ENCODE measurements around the gene TTL.
"Not testable (repeated sequence)": the region's sequence is repeated elsewhere in the genome, so short reads cannot be mapped to it uniquely, and the experiment has no call there.

TTL gene

DNA sequence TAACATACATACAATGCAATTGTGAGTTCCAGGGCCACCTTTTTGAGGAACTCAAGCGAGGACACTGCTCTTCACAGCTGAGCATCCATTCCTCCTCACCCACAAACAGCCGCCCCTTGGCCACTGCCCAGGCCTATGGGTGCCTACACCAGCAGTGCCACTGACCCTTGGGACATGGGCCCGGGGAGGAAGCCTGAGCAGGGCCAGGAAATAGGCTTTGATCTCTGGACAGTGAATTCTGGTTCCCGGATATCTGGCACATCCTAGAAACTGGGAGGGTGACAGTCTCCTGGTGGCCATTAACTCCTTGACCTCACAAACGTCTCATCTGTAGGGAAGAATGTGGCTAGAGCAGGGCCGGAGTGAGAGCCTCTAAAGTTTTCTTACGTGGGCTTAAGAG, 5.5 kb upstream of the TTL start:
- no peak for DNase-seq

DNA sequence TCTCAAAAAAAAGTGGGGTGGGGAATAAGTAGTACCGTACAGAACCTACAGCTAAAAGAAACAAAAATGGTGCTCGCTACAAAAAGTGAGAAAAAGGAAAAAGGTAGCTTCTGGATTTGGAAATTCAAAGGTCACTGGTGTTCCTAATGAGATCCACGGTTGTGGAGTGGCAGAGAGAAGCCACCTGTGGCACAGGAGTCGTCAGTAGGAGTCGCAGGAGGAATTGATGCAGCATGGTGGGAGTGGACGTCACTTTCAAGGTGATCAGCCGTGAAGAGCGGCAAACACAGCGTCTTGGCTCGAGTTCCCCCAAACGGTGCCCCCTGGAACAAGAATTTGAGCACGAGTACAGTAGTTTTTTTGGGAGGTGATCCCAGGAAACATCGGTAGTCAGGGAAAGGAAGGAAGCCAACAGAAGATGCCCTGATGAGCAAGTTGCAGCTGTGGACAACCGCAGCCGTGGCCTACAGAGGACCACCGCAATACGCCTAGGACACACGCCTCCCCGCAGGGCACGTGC, 1.4 kb upstream of the TTL start:
- DNase-seq, result peak; percentile 43

DNA sequence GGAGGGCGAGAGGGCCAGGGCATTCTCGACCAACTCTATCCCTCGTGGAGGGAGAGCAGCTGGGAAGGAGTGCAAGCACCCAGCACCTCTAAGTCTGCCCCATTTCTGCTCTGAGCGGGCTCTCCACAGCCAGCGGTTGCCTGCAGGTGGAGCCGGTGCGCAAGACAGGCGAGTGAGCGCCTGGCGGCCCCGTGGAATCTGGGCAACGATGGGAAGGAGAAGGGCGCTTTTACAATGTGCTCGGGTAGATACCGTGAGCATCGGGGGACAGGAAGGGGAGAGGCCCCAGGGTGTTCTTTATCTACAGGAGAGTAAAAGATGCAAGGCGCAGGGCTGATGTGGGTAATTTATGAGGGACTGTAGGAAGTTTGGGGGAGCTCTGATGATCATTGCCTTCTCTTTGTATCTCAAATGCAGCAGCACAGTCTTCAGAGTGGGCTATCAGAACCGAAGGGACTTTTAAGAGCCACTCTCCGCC, 867 bp upstream of the TTL start:
- DNase-seq, result peak; percentile 85

GRCh38 chr2:112482309-112483041, 519 bp downstream of the TTL start:
- DNase-seq, result peak; percentile 46

- peak; percentile 7 for DNase-seq
These were observed 1.1 kb downstream of the TTL start for GRCh38 chr2:112483042-112483473.

DNA sequence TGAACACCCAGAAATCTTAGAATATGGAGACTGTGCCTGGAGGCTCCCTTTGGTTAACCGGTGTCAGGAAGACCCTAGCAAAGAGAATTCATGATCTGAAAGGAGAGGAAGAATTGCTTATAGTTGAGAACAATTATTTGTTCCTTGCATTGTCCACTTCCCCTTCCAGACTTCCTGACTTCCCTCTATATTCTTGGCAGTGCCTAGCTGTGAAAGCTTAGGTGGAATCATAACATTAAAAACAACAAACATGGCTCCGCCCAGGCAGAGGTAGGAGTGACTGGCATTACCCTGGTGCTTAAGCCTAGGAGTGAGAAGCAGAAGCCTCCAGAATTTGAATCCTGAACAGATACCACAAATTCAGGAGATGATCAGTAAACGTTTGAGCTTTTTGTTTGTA, 1.9 kb downstream of the TTL start:
- DNase-seq, result no peak

DNA sequence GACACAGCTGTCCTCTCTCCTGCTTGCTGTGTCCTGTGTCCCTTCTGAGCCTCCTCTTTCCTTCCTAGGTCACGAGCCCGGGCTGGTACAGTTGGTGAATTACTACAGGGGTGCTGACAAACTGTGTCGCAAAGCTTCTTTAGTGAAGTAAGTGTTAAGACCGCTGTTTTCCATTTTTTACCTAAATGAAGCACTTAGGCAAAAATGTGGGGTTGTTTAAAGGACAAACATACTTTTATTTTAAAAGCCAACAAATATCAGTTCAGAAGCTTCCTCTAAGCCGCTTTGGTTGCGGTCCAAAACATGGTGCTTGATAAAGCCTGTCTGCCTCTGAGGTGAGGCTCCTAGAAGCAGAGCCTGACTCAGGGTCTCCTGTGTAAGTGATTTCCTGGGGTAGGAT, 3.9 kb downstream of the TTL start:
- DNase-seq, result no peak

DNA sequence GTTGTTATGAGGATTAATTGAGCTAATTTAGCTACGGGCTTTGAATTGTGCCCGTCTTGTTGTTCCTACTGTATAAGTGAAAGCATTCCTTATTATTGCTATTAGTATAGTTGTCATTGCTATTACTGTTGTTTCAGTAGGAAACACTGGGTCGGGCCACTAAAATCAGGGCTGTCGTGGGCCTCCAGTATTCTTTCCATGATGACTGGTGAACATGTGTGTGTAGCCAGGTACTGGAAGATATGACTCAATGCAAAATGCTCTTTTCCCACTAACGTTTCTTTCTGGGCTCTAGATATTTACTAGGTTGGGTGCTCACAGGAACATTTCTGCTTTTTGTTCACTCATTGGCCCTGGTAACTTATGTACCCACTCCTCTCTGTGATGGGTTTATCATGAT, 4.9 kb downstream of the TTL start:
- DNase-seq, result no peak

GRCh38 chr2:112487444-112487961, 5.5 kb downstream of the TTL start:
- DNase-seq, result no peak

GRCh38 chr2:112488201-112488600, 6.2 kb downstream of the TTL start:
- DNase-seq, result no peak

DNA sequence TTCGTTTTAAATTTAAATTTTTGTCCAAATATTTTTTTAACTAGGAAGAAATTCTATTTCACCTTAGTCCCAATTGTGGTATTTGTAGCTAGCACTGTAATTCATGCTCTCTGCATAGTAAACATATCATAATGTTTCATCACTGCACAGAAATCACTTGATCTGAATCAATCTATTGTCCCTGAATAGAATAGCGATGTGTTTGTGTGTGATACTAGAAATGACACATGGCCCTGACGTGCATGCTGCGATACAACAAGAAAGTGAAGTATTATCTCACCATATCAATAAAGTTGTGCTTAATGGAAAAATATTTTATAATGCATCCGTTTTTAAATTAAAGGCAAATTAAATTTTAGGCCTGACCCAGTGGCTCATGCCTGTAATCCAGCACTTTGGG, 10.0 kb downstream of the TTL start:
- no peak for DNase-seq

DNA sequence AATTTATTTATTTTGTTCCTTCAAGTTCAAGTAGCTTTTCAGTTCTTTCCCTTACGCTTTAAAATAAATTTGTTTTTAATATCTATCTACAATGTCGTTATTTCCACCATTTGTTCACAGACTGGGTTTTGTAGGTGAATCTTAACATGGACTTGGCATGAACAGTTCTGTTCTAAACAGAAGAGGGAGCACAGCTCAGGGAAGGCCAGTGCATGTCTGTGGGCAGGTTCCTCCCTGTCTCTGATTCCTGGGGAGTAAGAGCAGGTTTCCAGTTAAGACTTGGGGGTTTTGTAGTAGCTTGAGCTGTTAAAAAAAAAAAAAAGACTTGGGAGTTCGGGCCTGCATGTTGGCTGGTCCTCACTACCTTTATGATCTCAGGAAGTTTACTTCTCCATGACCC, 11.1 kb downstream of the TTL start:
- no peak for DNase-seq

DNA sequence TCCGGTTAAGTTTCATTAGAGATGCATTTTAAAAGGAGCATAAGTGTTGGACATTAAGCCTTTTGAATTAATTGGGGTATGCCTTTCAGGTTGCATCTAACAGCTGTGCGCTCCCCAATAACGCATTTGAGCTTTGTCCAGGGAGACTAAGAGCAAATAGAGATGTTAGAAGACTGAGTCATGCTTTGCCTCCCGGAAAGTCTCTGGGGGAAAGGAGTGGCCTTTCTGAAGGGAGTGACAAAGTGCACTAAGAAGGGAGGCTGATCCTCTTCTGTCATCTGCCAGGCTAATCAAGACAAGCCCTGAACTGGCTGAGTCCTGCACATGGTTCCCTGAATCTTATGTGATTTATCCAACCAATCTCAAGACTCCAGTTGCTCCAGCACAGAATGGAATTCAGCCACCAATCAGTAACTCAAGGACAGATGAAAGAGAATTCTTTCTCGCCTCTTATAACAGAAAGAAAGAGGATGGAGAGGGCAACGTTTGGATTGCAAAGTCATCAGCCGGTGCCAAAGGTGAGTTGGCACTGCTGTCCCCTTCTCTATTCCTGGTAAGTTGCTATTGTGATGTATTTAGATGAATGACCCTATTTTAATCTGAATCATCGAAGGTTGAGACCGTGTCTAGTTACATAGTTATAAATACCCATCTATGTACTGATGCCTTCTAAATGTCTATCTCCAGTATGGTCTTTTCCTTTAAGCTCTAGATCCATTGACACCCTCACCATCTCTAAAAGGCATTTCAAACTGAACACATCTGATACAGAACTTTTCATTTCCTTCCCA, 12.1 kb downstream of the TTL start:
- no peak for DNase-seq

DNA sequence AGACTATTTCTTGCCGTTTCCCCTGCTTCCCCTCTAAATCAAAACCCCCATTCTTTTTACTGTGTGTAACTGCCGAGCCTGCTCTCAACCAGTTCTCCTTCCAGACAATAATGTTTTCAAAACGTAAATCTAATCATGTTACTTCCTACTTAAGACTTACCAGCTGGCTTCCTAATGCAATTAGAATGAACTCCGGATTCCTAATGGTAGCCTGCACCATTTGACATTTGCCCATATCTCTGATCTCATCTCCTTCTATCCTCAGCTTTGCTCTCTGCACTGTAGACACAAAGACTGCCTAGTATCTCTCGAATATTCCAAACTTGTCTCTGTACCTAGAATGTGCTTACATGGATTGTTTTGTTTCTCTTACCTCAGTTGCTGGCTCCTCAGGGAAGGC, 12.9 kb downstream of the TTL start:
- DNase-seq, result no peak

DNA sequence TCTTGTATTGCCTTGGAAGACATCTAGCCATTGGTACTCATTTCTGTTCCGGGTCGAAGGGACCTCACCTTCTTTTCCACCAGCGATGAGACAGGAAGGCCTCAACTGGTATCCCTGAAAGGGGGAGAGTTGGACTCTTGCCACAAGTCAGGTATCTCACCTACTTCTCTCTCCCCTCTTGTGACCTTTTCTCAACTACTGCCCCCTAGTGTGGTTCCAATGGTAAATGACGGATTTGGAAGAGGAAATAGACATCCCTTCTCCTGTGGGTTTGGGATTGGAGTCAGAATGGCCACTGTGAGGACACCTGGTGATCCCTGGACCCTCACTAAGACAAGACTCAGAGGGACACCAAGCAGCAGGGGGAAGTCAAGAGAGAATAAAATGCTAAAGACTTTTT, 13.9 kb downstream of the TTL start:
- not testable (repeated sequence) for DNase-seq

GRCh38 chr2:112500850-112501484, 19.0 kb downstream of the TTL start:
- DNase-seq, result peak; percentile 62

- not testable (repeated sequence) for DNase-seq
These were observed 27.5 kb downstream of the TTL start for GRCh38 chr2:112509239-112509998.

DNA sequence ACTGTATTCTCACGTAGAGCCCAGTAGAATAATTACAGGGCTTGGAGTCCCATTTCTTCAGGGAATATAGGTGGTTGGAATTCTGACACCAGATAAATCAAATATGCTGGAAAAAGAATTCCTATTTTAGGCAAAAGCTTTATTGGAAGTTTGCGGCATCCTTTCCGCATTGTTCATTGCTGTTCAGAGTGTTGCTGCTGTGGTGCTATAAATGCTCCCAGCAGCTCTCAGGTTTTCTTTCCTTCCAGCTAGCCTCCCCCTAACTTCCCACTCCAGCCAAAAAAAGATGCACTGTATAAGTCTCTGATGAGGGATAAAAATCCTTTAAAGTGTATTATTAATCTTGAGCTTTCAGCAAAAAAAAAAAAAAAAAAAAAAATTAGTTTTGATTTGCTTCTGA, 34.8 kb downstream of the TTL start:
- no peak for DNase-seq

DNA sequence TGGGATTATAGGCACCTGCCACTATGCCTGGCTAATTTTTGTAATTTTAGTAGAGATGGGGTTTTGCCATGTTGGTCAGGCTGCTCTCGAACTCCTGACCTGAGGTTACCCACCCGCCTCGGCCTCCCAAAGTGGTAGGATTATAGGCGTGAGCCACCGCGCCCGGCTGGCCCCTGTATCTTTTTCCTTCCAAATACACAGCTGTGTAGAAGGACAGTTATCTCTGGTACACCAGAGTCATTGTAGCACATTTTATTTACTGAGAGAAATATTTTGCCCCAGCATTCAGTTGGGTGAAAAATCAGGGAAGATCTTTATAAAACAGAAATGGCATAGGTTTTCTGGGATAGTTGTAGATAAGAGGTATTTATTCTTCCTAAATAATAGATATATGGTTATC, 36.9 kb downstream of the TTL start:
- no peak for DNase-seq

GRCh38 chr2:112519506-112519905, 37.5 kb downstream of the TTL start:
- DNase-seq, result no peak

DNA sequence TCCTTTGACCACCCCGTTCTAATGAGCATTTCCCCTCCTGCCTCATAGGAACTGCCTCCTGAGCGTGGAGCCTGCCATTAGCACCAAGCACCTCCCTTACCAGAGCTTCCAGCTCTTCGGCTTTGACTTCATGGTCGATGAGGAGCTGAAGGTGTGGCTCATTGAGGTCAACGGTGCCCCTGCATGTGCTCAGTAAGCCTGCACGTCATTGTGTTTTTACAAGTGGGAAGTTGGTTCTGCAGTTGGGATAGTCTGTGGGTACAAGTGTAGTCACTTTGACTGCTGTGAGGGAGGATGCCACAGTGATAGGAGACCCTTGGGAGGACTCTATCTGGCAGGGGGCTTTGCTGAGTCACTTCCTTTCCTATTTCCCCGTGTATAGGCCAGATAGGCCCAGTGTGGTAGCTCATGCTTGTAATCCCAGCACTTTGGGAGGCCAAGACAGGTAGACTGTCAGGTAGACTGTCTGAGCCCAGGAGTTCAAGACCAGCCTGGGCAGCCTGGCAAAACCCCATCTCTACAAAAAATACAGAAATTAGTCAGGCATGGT, 38.4 kb downstream of the TTL start:
- DNase-seq, result no peak

GRCh38 chr2:112523291-112523777, 41.4 kb downstream of the TTL start:
- no peak for DNase-seq
